ENCODE measurements around the gene SYNGAP1. TPM values are rescaled to one million over a fixed set of nuclear protein-coding genes. Genes with fewer than 3 reads are reported as not detected.

The SYNGAP1 gene
- total RNA-seq, 1 donor from 2014 or later = 3.3 TPM

DNA sequence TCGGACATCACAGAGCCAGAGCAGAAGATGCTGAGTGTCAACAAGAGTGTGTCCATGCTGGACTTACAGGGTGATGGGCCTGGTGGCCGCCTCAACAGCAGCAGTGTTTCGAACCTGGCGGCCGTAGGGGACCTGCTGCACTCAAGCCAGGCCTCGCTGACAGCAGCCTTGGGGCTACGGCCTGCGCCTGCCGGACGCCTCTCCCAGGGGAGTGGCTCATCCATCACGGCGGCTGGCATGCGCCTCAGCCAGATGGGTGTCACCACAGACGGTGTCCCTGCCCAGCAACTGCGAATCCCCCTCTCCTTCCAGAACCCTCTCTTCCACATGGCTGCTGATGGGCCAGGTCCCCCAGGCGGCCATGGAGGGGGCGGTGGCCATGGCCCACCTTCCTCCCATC, 23.2 kb downstream of the SYNGAP1 start:
- no peaks in the 10 kb centered on the region for H3K27me3 ChIP-seq (ENCODE audit: control insufficient read depth, insufficient read depth, low read length)
- no peak overlapping the region for H3K4me3 ChIP-seq (ENCODE audit: low read depth, low read length)
- DNase-seq (ENCODE audit: low read depth) = no peak
- peaks cover 4% of the 10 kb centered on the region for H3K36me3 ChIP-seq (ENCODE audit: control insufficient read depth, insufficient read depth, low read length)
- TF ChIP-seq, protein P1, sequence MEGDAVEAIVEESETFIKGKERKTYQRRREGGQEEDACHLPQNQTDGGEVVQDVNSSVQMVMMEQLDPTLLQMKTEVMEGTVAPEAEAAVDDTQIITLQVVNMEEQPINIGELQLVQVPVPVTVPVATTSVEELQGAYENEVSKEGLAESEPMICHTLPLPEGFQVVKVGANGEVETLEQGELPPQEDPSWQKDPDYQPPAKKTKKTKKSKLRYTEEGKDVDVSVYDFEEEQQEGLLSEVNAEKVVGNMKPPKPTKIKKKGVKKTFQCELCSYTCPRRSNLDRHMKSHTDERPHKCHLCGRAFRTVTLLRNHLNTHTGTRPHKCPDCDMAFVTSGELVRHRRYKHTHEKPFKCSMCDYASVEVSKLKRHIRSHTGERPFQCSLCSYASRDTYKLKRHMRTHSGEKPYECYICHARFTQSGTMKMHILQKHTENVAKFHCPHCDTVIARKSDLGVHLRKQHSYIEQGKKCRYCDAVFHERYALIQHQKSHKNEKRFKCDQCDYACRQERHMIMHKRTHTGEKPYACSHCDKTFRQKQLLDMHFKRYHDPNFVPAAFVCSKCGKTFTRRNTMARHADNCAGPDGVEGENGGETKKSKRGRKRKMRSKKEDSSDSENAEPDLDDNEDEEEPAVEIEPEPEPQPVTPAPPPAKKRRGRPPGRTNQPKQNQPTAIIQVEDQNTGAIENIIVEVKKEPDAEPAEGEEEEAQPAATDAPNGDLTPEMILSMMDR (IDR thresholded peaks at IDR 0.05; ENCODE audit: insufficient read depth, low read length, poor library complexity, severe bottlenecking) = no peak

DNA sequence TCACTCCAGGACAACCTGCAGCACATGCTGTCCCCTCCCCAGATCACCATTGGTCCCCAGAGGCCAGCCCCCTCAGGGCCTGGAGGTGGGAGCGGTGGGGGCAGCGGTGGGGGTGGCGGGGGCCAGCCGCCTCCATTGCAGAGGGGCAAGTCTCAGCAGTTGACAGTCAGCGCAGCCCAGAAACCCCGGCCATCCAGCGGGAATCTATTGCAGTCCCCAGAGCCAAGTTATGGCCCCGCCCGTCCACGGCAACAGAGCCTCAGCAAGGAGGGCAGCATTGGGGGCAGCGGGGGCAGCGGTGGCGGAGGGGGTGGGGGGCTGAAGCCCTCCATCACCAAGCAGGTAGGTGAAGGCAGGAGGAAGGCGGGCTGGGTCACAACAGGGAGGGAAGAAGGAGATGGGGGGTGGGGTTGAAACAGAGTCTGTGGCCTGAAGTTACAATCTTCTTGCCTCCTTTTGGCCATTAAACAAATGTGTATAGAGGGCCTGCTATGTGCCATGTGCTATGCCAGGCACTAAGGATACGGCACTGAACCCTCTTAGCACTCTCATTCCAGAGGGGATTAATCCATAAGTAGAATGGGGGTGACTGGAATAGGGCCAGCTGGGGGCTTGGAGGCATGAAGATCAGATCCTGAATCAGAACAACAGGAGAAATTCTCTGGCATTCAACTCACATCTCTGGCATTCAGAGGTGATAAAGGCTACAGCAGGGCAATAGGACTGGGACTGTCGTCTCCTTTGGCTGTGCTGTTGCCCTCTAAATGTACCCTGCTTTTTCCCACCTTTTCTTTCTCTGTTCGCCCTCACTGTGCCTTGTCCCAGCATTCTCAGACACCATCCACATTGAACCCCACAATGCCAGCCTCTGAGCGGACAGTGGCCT, 24.0 kb downstream of the SYNGAP1 start:
- peaks cover 3% of the 10 kb centered on the region for H3K36me3 ChIP-seq (ENCODE audit: control insufficient read depth, insufficient read depth, low read length)
- no peak overlapping the region for H3K4me3 ChIP-seq (ENCODE audit: low read depth, low read length)
- no peaks in the 10 kb centered on the region for H3K27me3 ChIP-seq (ENCODE audit: control insufficient read depth, insufficient read depth, low read length)
- TF ChIP-seq, protein P1 (IDR thresholded peaks at IDR 0.05; ENCODE audit: insufficient read depth, low read length, poor library complexity, severe bottlenecking) = no peak
- no peak for DNase-seq (ENCODE audit: low read depth)

DNA sequence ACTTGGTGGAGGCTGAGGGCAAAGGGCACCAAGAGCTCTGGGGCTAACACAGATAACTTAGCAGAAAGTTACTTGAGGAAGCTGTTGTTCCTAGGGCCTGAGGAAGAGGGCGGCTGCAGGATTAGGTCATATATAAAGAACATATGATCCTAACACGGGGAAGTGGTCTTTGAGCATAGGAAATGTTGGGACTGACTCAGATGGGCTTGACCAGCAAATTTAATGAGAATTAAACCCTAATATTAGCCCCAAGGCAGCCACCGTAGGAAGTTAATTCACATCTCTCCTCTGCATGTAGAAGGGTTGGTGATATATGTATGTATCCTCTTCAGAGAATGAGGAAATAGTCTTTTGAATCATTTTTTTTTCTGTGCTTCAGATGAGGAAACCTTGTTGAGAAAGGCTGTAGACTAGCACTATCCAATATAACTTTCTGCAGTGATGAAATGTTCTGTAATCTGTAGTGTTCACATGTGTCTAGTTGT, 25.3 kb downstream of the SYNGAP1 start:
- peaks cover 3% of the 10 kb centered on the region for H3K36me3 ChIP-seq (ENCODE audit: control insufficient read depth, insufficient read depth, low read length)
- H3K4me3 ChIP-seq (ENCODE audit: low read depth, low read length) = no peak overlapping the region
- TF ChIP-seq, protein P1 (IDR thresholded peaks at IDR 0.05; ENCODE audit: insufficient read depth, low read length, poor library complexity, severe bottlenecking) = no peak
- no peaks in the 10 kb centered on the region for H3K27me3 ChIP-seq (ENCODE audit: control insufficient read depth, insufficient read depth, low read length)
- no peak for DNase-seq (ENCODE audit: low read depth)

DNA sequence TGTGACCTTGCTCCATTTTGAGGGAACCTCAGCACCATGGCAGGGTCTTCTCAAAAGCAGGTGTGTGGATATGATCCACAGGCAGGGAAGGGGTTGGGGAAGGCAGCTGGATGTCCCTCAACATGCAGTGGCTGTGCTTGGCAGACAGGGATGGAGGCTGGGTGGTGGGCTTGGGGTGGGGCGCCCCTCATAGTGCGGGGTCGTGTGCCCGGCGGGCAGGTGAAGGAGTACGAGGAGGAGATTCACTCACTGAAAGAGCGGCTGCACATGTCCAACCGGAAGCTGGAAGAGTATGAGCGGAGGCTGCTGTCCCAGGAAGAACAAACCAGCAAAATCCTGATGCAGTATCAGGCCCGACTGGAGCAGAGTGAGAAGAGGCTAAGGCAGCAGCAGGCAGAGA, 26.5 kb downstream of the SYNGAP1 start:
- DNase-seq (ENCODE audit: low read depth) = no peak
- Histone ChIP-seq H3K27me3 (ENCODE audit: control insufficient read depth, insufficient read depth, low read length) (no peaks in the 10 kb centered on the region), H3K4me3 (ENCODE audit: low read depth, low read length) (no peak overlapping the region), H3K36me3 (ENCODE audit: control insufficient read depth, insufficient read depth, low read length) (peaks cover 3% of the 10 kb centered on the region)
- TF ChIP-seq, protein P1 (IDR thresholded peaks at IDR 0.05; ENCODE audit: insufficient read depth, low read length, poor library complexity, severe bottlenecking) = no peak

DNA sequence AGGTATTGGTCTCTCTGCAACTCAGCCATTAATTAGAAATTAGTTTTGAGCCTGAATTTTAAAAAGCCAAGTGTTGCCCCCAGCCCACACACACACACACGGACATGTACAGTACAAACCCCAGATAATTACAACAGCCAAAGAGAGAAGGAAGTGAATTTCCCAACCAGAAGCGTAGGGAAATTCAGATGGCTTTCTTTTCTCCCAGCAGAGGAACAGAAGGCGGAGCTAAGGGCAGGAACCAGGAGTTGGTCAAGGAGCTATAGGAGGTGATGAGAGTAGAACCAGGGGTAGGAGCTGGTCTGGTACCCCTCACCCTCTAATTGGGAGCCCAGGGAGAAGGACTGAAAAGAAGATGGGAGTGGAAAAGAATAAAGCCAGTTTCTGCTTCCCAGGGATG, 30.6 kb downstream of the SYNGAP1 start:
- Histone ChIP-seq H3K27me3 (ENCODE audit: control insufficient read depth, insufficient read depth, low read length) (no peaks in the 10 kb centered on the region), H3K4me3 (ENCODE audit: low read depth, low read length) (no peak overlapping the region), H3K36me3 (ENCODE audit: control insufficient read depth, insufficient read depth, low read length) (peaks cover 1% of the 10 kb centered on the region)
- TF ChIP-seq, protein P1 (IDR thresholded peaks at IDR 0.05; ENCODE audit: insufficient read depth, low read length, poor library complexity, severe bottlenecking) = no peak
- DNase-seq (ENCODE audit: low read depth) = no peak
